Measurements from ENCODE around the gene MATN1.
A peak's percentile ranks its signal among the peaks of the same experiment; 100 is the strongest.

The MATN1 gene

DNA sequence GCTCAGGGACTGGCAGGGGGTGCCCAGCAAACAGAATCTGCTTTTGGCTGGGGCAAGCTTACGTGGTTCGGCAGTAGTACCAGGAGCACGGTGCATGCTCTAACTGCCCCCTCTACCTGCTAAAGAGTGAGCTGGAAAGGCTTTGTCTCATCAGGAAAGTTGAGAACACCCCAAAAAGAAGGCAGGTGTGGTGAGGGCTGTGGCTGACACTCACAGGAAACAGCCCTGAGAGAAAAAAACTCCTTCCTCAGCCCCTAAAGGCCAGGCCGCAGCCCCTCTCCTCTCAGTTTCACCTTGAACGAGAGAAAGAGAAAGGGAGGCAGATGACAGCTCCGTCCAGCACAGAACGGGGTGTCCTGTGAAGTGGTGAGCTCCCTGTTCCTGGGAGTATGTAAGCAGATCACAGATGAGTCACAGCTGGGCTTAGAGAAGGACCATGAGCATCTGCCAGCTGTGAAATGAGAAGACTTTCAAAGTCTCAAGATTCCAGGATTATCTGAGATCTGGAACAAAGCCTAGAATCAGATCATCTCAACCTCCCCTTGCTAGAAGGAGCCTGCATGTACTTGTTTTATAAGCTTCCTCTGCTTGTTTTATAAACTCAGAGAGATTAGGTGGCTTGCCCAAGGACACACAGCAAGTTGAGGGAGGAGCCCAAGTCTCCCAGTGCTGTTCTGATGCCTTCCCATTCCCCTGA, 20.8 kb upstream of the MATN1 start:
- DNase-seq: peak; percentile 76

DNA sequence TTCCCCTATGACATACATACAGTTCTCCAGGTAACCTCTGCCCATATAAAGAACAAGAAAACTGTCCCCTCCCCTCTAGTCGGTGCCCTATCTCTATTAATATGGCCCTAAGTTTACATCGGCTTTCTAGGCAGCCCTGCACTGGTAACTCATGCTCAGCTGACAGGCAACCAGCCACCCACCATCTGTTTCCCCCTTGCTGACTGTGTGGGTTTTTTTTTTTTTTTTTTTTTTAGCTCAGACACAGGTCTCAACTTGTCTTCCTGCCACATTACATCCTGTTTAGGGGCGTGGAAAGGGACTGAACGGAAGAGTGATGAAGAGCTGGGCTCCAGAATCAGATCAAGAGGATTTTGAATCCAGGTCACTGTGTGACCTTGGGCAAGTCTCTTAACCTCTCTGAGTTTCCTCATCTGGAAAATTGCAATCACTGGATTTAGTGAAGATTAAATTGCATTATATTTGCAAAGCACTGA, 20.2 kb upstream of the MATN1 start:
- DNase-seq: no peak

DNA sequence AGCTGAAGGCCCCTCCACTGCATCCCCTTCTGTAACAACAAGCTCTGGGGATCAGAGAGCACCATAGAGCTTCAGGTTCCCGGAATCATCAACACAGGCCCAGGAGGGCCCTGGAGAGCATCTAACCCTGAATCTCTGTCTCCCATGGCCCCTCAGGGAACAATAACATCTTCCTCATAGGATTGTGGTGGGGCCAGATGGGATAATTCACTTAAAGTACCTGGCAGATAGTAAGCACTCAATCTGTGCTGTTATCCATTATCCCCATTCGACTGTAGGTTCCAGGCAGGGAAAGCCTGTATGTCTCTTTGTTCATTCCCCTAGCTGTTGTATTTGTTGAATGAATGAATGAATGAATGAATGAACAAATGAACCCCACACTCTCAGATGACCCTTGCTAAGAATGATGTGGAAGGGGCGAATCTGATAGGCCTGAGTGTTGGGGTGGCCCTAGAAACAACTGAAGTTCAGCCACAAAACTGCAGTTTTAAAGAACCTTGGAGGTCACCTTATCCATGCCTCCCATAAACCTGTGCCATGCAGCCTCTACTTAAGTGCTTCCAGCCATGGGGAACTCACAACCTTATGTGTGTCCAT, 19.7 kb upstream of the MATN1 start:
- no peak for DNase-seq

DNA sequence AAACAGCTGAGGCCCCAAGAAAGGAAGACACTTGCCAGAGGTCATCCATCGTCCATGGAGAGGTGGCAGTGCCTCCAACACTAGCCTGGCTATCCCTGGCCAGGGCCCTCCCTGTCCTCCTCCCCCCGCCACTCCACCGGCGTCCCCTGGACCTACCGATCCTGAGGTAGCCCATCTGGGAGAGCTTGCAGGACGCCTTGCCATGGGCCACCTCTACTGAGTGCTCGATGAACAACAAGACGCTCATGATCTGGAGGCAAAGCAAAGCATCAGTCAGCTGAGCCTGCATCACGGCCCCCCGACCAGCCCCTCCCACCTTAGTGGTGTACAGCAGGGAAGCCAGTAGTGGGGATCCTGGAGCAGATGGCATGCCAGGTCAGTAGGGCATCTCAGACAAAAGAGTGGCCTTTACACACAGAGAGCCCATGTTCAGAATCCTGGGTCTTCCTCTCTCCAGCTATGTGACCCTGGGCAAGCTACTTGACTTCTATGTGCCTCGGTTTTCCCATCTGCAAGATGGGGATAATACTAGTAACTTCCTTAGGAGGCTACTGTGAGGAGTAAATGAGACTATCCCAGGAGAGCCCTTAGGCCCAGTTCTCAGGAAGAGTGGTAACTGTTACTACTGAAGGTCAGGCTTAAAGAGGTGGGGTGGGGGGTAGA, 19.0 kb upstream of the MATN1 start:
- DNase-seq: no peak

DNA sequence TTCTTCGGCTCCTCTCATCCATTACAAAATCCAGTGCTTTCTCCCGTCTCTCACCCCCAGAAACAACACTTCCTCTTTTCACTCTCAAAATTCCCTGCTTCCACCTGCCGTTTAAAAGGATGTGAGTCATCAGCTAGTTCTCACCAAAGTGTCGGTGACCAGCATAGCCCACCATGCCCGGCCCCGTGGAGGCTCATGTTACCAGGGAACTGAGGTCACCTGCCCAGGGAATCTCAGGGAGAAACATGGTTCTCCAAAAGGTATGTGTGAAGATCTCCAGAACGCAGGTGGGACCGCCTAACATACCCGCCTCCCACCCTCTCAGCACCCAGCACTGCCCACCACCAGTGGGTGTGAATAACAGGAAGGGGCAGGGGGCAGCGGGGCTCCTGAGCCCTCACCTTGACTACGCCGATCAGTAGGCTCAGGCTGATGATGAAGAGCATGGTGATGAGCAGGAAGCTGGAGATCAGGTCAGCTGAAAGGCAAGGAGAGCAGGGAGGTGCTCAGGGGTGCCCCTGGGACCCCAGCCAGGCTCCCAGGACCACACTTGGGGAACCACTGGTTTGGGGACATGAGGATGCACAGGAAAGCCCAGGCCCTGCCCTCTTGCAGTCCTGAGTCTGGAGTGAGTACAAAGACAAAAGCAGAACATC, 18.0 kb upstream of the MATN1 start:
- DNase-seq: no peak

DNA sequence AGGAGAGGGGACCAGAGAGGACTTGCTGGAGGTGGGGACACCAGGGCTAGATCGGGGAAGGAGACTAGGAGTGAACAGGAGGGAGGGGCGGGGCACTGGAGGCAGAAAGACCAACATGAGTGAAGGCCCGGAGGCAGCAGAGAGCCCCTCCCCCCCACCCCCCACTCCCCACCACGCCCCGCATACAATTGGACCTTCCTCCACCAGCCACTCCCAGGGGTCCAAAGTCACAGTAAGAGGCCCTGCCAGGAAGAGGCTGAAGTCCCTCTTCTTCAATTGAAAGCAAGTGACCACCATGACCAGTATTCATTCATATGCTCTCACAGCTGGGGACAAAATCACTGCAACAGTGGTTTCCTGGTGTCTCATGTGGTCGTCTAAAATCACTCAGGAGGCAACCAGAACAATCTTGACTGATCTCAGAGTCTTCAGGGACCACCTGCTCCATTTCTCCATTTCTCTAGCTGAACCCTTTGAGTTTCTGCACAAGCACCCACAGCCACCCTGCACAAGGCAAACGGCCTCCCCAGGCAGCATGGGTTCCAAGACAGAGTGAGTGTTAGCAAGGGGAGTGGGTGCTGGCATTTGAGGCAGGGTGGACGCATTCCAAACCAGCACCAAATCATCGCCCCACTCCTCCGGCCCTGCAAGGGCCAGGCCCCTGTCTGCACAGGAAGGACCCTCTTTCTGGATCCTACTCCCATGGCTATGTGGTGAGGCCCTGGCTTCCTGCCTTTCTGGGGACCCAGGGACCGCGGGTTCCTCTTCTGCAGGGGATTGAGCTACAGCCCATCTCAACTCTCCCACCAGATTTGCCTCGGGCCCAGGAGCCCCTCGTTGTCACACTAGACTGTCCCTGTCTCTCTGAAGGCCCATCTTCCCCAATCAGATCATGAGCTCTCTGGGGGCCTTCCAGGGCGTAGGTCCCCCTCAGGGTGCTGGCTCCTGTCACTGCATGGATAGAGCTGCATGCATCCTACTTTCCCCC, 17.2 kb upstream of the MATN1 start:
- no peak for DNase-seq

DNA sequence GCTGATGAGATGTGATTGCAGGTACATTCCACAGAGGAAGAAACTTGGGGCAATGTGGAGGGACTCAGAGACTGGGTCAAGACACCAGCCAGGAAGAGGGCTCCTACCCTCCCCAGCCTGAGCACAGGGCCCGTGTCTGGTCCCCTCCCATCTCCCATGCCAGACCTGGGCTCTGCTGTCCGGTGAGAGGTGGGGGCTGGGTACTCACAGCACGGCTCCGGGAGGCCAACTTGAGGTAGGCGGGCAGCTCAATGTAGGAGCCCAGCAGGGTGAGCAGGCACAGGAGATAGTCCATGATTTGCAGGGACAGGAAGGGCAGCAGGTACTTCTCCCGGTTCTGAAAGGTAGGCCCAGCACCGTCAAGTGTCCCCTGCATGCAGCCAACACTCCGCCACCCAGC, 16.2 kb upstream of the MATN1 start:
- DNase-seq: no peak

DNA sequence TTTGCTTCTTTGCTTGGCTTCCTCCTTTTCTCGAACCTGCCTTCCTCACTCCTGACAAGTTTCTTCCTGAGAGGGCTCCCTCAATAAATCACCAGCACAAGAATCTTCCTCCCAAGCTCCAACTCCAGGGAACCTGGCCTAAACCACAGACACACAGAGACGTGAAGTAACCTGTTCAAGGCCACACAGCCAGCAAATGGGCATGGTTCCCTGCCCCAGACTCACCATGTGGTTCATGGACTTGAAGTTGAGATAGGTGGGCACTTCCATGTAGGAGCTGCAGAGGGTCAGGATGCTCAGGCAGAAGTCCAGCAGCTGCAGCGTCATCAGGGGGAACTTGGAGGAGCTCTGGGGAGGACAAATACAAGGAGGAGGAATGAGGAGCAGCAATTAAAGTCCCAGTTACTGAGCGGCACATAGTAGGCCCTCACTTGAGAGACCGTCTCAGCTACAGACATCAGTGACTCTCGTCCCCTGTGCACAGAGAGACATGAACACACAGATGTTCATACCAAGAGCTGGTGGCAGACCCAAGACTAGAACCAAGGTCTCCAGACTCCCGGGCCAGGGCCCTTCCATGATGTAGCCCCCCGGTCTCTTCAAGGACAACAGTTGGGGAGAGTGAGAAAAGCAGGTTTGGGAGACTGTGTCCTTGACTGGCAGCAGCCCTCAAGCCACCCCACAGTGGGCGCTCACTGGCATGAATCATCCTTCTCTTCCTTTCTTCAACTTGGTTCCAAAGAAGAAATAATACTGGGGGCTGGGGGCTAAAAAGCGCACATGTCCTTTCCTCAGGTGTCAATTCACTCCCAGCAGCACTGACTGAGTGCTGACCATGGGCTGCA, 15.6 kb upstream of the MATN1 start:
- DNase-seq: no peak

DNA sequence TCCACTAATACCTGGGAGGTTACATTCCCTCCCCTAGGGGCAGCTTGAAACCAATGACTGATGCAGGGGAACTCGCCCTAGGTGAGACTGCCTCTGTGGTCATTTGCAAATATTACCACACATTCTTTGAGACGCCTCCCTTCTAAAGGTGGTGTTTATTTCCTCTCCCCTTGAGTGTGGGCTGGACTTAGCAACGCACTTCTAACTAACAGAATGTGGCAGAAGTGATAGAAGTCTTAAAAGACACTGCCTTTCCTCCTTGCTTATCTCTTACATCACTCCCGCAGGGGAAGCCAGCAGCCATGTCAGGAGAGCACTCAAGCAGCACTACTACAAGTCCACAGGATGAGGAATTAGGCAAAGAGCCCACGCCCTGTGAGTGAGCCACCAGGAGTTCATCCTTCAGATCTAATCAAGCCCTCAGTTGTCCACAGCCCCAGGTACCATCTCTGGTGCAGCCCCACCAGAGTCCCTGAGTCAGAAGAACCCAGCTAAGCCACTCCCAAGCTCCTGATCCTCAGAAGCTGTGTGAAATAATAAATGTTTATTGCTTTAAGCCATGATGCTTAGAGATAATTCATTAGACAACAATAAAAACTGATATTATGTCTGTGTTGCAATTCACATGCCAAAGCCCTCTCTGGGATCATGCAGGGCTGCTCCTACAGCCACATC, 14.8 kb upstream of the MATN1 start:
- DNase-seq: no peak

DNA sequence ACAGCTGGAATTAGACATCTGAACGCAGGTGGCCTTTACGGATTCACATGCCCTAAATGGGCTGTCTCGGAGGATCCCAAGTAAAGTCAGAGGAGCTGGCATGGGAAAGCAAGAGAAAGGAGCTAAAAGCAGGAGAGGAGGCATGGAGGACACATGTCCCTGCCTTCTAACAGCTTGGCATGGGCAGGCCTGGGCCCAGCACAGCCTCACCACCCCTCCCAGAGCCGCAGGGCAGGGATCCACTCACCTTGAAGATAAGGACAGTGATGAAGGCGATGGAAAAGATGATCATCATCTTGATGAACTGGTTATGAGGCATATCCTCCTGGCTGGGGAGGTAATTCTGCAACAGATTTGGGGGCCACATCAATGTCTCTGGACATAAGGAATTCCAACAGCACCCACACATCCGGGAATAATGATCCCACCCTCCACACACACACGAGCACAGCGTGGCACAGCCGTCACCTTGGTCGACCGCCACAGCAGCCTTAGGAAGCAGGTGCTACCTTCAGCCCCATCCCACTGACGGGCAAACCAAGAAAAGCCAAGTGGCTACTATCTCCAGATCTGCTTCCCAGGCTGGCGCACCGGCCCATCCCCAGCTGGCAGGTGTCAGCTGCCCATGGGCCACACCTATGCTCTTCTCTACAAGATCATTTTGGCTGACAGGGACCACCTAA, 14.1 kb upstream of the MATN1 start:
- no peak for DNase-seq

DNA sequence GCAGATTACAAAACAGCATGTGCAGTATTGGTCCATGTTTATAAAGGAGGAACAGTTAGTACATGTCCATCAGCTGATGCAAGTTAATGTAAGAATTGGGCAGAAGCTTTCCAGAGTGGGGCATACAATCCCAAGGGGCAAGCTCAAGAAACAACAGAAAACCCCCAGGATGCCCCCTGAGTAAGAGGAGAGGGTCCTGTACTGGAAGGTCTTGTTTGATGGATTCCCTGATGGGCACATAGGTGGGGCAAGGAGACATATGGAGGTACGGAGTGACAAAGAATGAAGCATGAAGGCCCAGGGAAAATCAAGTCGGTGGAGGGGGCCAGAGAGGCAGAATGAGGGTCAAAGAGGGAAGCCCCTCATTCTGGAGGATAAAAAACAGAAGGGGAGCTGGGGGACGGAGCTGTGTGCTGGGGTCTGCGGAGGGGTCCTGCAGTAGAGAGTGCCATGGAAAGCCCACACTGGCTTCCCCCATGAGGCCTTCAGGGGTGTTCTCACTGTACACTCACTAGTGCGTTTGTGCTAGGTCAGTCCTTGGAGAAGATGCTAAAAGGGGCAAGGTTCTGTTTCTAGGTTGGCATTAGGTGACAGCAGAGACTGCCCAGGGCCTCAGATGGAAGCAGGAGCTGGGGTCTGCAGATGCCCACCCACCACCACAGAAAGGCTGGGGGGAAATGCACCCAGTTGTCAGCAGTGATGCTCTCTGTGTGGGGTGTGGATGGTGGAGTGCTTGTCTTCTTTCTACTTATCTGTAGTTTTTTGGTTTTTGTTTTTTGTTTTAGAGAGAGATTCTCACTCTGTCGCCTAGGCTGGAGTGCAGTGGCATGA, 12.5 kb upstream of the MATN1 start:
- DNase-seq: no peak

DNA sequence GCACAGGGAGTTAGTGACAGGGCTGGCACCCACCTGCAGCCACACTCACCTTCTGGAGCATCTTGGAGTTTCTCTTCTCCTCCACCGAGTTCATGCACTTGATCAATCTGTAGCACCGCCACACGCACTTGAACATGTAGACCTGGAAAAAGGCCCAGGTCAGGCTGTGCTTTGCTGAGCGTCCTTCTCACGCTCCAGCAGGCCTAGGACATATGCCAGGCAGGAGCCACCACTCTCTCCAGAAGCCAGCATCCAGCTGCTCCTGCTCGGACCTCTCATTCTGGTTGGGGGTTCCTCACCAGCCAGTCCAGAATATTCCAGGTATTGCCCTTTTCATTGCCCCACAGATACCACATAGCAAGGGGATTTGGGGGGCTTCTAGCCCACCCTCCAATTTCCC, 11.7 kb upstream of the MATN1 start:
- DNase-seq: no peak

DNA sequence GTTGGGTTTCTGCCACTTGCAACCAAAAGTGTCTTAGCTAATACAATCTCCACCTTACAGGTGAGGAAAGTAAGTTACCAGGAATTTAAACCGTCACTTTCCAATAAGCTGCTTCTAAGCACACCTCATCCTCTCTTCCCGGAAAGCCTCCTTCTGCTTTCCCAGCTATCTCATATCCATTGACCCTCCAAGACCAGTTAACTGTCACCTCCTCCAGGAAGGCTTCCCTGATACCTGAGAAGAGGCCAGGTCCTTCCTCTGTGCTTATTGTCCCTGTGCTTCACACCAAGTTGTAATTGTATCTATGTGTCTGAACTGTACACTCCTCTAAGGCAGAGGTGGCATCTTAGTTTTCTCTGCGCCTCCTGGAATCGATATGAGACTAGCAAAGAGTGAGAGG, 11.2 kb upstream of the MATN1 start:
- no peak for DNase-seq

DNA sequence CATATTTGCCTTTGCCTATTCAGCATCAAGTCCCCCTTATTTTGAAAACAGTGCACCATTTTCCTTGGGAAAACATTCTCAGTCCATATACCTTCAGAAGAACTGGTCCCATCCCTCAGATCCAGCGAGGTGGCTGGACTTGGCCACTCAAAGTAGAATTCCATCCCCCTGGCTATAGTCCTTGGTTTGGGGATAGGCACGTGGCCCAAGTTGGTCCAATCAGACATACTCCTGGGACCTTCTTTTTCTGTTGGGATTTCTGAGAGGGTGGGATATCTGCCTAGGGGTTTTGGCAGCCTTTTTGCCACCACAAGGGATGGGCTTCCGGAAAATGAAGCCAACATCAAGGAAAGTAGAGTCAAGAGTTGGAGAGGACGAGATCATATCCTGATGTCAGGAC, 10.7 kb upstream of the MATN1 start:
- DNase-seq: no peak

DNA sequence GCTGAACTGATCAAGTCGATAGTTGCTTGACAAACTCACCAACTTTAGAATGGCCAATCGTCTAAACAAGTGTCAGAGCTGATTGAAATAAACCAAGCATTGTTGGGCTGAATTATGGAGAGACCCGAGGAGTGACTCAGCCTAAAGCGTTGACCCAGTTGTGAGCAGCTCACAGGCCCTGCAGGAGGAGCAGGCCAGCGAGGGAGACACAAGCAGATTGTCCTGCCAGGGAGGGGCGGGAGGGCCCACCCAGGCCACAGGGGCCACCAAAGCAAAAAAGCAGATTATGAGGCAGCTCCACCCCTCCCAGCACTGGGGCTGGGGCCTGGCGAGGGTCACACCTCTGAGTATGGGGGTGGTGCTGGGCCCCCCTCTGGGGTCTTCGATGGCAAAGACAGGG, 10.1 kb upstream of the MATN1 start:
- no peak for DNase-seq

DNA sequence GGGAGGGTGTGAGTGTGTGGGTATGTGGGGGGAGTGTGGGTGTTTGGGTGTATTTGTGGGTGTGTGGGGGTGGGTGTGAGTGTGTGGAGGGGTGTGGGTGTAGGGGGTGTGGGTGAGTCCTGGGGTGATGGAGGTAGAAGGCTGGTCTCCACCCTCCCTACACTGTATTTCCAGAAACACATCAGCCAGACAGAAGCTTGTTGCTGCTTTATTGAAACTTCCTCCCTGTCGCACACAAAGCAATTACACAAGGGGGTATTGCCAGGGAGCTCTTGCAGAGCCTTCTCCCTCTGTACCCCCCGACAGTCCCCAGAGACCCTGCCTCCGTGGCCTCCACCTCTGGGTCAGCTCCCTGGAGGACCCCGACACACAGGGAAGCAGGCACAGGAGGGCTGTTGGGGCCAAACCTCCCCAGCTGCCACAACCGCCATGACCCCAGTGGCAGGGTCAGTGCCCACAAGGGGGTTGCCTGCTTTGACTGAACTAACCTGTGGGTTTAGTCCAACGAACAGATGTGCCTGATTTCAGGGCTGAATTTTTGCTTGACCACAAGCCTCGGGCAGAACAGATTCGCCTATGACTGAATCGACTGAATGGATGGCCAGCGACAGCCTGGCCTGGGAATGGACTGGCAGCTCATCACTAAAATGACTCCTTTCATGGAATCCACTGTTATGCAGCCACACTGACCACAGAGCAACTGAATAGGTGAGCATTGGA, 9.1 kb upstream of the MATN1 start:
- no peak for DNase-seq

DNA sequence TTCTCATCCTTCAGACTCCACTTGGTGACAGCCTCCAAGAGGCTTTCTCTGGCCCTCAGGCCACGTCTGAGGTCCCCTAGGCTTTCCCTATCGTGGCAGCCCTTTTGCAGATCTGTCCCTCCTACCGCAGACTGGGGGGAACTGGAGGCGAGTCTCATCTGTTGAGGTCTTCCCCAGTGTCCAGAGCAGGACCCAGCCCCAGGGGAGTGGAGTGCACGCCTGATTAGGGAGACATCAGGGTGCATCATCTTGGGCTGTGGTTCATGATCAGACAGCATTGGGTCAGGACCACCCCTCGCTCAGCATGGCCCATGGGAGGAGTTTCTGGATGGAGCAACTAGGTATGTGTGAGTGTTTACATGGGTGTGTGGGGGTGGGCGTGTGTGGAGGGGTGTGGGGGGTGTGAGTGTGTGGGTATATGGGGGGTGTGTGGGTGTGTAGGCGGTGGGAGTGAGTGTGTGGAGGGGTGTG, 8.5 kb upstream of the MATN1 start:
- no peak for DNase-seq

DNA sequence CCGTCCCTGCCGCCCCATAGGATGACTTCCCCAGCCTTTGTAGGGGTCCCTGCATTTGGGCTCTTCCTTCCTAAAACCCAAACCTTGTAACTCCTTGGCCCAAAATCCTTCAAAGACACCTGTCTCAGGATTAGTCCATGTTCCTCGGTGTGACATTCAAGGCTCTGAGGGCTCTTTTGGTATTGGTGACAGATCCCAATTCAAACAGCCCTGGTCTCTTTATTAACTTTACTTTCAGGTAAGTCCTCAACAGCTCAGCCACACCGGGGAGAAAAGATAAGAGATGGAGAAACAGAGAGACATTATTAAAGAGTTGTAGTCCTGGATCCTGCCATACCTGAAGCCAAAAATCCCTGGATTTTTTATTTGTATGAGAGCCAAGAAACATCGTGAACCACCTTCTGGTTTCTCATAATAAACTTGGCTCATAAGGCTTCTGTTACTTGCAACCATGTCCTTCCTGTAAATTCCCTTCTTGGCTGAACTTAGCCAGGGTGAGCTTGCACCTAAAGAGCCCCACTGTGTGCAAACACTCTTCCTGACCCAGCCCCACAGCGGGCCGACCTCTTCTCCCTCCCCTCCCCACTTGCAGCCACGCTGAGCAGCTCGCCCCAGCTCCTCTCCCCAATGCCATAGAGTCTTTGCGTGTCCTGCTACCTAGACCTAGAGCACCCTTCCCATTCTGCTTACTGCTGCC, 7.9 kb upstream of the MATN1 start:
- DNase-seq: no peak

Measured in activated CD8-positive, alpha-beta memory T cell treated with anti-CD3 and anti-CD28 coated beads for 24 hours (primary cell).